Embryonic facial prominence (tissue), 1 donor: ENCODE results near the gene CPLX1.
"Not testable (repeated sequence)": the region's sequence is repeated elsewhere in the genome, so short reads cannot be mapped to it uniquely, and the experiment has no call there.

Experiments used
- DNase-seq: peaks from one replicate; pipeline ENCODE4 v3.0.0-alpha.2; 2016; ENCODE audit errors: extremely low spot score

CPLX1 gene

GRCh38 chr4:791898-792625, 33.9 kb downstream of the CPLX1 start:
- DNase-seq, result no peak

GRCh38 chr4:791252-791897, 34.6 kb downstream of the CPLX1 start:
- DNase-seq, result no peak

DNA sequence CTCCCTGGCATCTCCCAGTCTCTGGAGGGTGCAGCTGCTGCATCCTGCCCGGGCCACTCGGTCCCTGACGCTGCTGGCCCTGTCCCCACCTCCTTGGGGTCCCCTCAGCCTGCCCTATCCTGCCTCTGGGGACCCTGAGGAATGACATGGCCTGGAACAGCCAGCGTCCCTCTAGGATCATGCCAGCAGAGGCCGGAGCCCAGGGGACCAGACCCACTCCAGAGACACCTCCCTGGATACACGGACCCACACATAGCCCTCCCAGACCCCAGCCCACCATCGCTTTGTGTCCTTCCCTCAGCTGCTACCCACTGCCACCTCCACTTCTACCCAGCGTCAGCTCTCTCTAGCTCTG, 35.5 kb downstream of the CPLX1 start:
- DNase-seq, result no peak

DNA sequence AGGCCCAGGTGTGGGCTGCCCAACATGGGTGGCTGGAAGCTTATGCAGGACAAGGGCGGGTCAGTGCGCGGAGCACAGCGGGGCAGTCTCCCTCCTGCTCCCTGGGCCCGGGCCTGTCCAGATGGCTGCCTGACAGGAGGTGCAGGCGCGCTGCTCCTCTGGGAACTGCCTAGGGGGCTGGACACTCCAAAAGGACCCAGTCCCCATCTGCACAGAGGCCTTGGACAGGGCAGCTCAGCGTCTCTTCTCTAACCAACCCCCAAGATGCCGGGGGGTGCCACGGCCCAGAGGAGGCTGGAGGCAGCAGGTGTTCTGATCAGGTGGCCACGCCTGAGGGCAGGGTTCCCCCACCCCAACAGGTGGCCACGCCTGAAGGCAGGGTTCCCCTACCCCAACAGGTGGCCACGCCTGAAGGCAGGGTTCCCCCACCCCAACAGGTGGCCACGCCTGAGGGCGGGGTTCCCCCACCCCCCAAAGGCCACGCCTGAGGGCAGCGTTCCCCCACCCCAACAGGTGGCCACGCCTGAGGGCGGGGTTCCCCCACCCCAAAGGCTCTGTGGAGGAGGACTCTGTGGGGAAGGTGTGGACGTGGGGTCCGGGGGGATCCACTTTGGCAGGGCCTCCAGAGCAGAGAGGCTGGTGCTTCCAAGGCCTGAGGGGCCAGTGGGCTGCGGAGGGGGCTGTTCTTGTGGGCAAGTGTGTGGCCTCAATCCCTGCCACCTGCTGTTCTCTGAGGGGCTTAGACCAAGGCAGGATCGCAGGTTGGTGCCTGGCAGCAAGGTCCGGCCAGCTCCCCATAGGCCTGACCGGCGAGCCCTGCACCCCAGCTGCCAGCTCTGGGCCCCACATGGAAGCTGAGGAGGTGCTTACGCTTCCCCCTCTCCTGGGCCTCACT, 36.1 kb downstream of the CPLX1 start:
- no peak for DNase-seq

GRCh38 chr4:788636-789297, 37.2 kb downstream of the CPLX1 start:
- no peak for DNase-seq

DNA sequence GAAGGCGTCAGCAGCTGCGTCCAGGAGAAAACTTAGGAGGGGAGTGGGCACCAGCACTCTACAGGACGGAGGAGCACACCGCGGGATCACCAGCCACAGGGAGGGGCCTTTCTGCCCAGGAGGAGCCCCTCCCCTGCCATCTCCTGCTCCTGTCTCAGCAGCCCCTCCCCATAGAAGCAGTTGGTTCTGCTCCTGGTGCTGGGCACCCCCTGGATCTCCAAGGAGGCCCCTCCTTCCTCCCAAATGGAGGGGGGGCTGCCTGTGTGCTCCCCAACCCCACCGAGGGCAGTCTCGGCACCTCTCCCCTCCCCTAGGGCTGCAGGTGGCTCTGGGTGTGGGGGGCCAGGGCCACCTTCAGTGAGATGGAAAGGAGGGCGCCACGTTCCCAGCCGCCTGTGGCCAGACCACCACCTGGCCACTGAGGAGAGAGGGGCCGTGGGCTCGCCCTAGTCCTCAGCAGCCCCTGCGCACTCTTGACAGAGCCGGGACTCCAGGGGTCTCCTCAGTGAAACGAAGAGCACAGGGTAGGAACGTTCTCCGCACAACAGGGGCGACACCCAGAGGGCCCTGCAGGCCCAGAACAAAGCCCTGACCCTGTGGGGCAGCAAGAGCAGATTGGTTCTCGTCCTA, 37.8 kb downstream of the CPLX1 start:
- no peak for DNase-seq

DNA sequence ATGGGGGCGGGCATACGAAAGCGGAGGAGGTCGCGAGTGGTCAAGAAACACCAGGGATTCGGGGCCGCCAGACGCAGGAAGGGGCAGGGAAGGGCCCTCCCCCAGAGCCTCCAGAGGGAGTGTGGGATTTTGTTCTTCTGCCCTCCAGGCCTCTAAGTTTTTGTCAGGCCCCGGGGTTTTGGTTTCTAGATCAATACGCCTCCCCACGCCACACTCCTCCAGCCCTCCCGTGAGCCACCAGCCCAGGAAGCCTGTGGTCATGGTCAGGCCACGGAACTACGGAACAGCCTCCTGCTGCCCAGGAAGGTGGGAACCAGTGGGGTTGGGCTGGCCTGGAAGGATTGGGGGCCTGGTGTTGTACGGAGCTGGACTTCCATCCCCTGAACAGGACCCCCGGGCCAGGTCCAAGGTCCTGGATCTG, 38.4 kb downstream of the CPLX1 start:
- no peak for DNase-seq

- DNase-seq, result no peak
Observed at GRCh38 chr4:786861-787300, 39.0 kb downstream of the CPLX1 start.

DNA sequence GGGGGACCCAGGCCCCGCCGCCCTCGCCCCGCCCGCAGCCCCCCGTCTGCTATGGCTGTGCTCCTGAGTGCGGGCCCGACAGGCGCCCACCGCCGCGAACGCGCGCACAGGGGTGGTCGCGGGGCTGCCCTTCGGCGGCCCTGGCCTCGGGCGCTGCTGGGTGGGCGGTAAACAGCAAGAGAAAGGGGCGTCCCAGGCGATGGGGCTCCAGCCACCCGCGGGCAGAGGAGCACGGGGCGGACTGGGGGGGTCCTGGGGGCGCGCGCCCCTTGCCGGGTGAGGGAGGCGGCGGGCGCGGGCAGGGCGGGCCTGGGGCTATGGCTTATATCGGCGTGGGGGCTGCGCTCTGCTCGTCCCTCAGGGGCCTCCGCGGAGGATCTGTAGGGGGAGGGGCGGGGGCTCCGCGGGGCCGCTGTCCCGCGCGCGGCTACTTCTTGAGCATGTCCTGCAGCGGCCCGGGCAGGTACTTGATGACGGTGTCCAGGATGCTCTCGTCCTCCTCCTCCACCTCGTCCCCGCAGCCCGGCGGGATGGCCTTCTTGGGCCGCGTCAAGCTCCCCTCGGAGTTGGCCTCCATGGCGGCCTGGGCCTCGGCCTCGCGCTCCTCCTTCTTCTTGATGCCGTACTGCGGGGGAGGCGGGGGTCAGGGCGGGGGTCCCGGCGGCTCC, 39.7 kb downstream of the CPLX1 start:
- DNase-seq, result no peak

GRCh38 chr4:785332-786073, 40.4 kb downstream of the CPLX1 start:
- no peak for DNase-seq

- DNase-seq, result no peak
Observed at GRCh38 chr4:784401-785331, 41.3 kb downstream of the CPLX1 start.

DNA sequence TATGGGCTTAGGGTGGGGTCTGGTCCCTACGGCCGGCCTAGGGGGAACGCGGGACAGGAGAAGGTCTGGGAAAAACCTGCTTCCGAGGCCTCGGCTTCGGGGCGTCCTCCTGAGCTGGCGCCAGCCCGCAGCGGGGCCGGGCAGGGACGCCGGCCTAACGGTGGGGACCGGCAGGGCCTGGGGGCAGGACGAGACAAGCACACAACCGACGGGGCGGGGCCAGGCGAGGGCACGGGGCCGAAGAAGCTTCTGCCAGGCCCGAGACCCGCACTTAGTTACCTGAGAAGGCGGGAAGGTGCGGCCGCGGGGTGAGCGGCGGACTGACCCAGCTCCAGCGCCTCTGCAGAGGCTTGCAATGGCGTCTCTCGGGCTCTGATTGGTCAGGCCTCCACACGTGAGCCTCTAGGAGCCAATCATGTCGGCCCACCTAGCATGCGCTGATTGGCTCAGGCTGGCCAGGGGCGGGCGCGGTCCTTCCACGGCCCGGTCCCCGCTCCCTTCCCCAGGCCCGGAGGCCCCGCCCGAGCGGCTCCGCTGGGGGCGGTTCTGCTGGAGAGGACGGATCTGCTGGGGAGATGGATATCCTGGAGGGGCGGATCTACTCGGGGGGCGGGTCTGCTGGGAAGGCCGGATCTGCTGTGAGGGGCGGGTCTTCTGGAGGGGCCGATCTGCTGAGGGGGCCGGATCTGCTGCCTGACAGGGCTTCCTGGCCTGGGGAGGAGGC, 44.3 kb downstream of the CPLX1 start:
- peak; percentile 97 for DNase-seq

- no peak for DNase-seq
Observed at GRCh38 chr4:780716-781492, 45.0 kb downstream of the CPLX1 start.

DNA sequence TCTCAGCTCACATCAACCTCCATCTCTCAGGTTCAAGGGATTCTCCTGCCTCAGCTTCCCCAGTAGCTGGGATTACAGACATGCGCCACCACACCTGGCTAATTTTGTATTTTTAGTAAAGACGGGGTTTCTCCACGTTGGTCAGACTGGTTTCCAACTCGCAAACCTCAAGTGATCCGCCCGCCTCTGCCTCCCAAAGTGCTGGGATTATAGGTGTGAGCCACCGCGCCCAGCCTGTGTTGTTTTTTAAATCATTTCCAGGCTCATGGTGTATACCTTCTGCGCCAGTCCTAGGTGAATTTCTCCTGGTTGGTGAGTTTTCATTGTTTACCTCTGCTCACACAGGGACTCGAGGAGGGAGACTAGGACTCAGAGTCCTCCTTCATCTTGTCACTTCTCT, 45.7 kb downstream of the CPLX1 start:
- not testable (repeated sequence) for DNase-seq

DNA sequence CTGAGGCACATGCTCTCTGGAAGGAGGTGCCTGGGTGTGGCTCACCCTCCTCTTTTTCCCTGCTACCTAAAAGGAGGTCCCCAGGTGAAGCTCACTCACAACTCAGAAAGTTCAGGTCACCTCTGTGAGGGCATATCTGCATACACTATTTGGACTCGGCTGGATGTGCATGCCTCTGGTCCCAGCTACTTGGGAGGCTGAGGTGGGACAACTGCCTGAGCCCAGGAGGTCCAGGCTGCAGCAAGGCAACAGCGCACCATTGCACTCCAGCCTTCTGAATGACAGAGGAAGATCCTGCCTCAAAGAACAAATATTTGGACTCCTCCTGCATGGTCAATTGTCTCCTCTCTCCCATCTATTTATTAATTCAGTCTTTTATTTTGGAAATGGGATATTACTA, 46.4 kb downstream of the CPLX1 start:
- no peak for DNase-seq

GRCh38 chr4:777520-778262, 48.2 kb downstream of the CPLX1 start:
- no peak for DNase-seq
